Osteocyte (in vitro differentiated cells): ENCODE measurements around the gene KRT14. TPM values are rescaled to one million over a fixed set of nuclear protein-coding genes. Genes with fewer than 3 reads are reported as not detected.

Experiments used
- DNase-seq: peaks from one replicate; pipeline ENCODE4 v3.0.0; 2021; ENCODE audit warnings: mixed read lengths; ENCODE audit not compliant: unreplicated experiment; ENCODE audit errors: extremely low spot score
- H3K27ac Mint-ChIP-seq: one replicate; pipeline ENCODE4 v1.8.0; 2021; ENCODE audit warnings: mild to moderate bottlenecking, mixed read lengths; ENCODE audit not compliant: unreplicated experiment
- H3K27me3 Mint-ChIP-seq: one replicate; pipeline ENCODE4 v1.8.0; 2021; ENCODE audit warnings: mixed read lengths; ENCODE audit not compliant: unreplicated experiment
- H3K36me3 Mint-ChIP-seq: one replicate; pipeline ENCODE4 v1.8.0; 2021; ENCODE audit warnings: mixed read lengths; ENCODE audit not compliant: unreplicated experiment
- H3K4me1 Mint-ChIP-seq: one replicate; pipeline ENCODE4 v1.8.0; 2021; ENCODE audit warnings: mixed read lengths; ENCODE audit not compliant: unreplicated experiment
- H3K4me3 Mint-ChIP-seq: one replicate; pipeline ENCODE4 v1.8.0; 2021; ENCODE audit warnings: mild to moderate bottlenecking, moderate library complexity, mixed read lengths; ENCODE audit not compliant: unreplicated experiment
- H3K9me3 Mint-ChIP-seq: one replicate; pipeline ENCODE4 v1.8.0; 2021; ENCODE audit warnings: mixed read lengths; ENCODE audit not compliant: unreplicated experiment
- CTCF ChIP-seq: fragments of 200-600 bp; sonication (generic); IDR thresholded peaks from 2 replicates; pipeline ENCODE4 v1.5.0; 2021; ENCODE audit warnings: antibody characterized with exemption, mild to moderate bottlenecking, moderate library complexity
- total RNA-seq: library from RNA; stranded (reverse); gene quantifications from 2 replicates; pipeline ENCODE4 v1.2.1, GENCODE V29; 2021

The KRT14 gene
- total RNA-seq, 1 donor from 2014 or later: not detected

DNA sequence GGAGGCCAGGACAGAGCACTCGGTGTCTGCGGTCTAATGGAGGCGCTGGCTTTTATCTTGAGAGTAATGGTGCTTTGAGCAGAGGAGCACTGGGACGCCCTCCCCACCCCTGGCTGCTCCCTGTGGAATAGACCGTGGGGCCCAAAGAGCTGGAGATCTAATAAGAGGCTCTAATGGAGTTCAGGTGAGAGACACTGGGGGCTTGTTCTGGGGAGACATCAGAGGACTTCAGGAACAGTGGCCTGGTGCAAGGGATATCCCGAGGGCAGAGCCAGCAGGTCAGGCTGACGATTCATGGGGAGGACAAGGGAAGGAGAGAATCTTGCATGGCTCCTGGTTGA, 49.1 kb downstream of the KRT14 start:
- H3K9me3 Mint-ChIP-seq: no peaks in the 10 kb centered on the region
- DNase-seq: no peak
- peaks cover 7% of the 10 kb centered on the region for H3K27me3 Mint-ChIP-seq
- H3K36me3 Mint-ChIP-seq: no peaks in the 10 kb centered on the region
- no peak for TF ChIP-seq CTCF
- no peak overlapping the region for H3K27ac Mint-ChIP-seq
- H3K4me3 Mint-ChIP-seq: no peak overlapping the region
- H3K4me1 Mint-ChIP-seq: peaks cover 7% of the 10 kb centered on the region

DNA sequence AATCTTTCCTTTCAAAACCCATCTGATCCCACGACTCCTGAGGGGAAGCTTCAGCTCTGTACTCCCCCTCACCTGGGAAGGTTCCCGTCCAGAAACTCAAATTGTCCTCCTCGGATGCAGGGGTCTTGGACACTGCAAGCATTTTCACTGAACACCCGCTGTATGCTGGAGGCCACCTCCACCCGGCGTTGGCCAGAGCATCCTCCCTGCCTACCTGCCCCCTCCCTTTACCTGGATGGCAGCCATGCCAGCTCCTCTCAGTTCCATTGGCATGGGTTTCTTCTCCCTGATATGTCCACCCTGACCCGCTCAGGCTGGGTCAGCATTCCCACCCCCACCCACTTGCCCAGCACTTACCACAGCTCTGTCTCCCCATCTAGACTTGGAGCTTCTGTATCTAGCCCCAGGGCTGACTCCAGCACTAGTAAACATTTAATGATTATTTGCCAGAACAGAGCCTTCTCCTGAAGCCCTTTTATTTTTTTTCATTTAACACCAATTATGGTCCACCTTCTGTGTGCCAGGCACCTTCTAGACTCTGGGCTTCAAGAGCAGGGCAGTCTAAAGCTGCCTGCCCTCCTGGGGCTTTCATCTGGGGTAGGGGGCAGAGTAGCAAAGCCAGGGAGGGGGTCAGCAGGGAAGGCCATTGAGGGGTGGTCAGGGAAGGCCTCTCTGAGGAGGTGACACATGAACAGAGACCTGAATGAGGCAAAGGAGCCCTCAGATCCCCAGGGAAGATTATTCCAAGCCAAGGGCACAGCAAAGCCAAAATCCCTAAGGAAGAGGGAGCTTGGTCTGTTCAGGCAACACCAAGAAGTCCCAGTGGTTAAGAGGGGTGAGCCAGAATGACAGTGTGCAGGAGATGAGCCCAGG, 49.7 kb downstream of the KRT14 start:
- Mint-ChIP-seq H3K27me3 (peaks cover 8% of the 10 kb centered on the region), H3K9me3 (no peaks in the 10 kb centered on the region), H3K27ac (no peak overlapping the region), H3K4me3 (no peak overlapping the region), H3K4me1 (peaks cover 7% of the 10 kb centered on the region), H3K36me3 (no peaks in the 10 kb centered on the region)
- TF ChIP-seq CTCF: no peak
- no peak for DNase-seq

GRCh38 chr17:41535764-41536481, 50.8 kb downstream of the KRT14 start:
- H3K27ac Mint-ChIP-seq: no peak overlapping the region
- no peak for DNase-seq
- no peak overlapping the region for H3K4me3 Mint-ChIP-seq
- H3K4me1 Mint-ChIP-seq: peaks cover 7% of the 10 kb centered on the region
- no peaks in the 10 kb centered on the region for H3K9me3 Mint-ChIP-seq
- H3K27me3 Mint-ChIP-seq: peaks cover 10% of the 10 kb centered on the region
- no peaks in the 10 kb centered on the region for H3K36me3 Mint-ChIP-seq
- no peak for TF ChIP-seq CTCF

DNA sequence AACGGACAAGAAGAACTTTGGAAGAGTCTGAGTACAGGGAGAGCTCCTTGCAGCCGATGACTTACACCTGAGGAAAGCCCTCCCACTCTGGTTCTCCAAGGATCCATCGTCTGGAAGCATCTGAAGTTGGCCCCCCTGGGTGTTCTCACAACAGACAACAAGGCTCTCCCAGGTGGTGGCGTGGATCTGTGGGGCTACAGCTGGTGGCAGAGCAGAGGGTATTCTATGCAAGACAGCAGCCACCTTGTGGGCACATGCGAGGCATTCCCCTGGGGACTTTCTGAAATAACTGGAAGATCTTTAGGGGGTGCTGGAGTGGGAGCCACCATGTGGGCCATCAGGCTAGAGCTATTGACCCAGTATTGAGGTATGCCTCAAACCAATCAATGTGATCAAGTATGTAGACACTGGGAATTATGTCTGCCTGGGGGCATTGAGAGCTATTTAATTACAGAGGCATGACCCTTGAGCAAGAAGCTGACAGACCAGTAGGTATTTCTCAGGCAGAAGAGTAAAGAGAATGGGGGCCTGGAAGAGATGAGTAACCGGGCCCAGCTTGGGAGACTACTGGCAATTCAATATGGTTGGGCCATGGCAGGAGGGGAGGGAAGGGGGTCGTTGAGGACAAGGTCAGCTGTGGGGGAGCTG, 51.7 kb downstream of the KRT14 start:
- Mint-ChIP-seq H3K36me3 (no peaks in the 10 kb centered on the region), H3K4me3 (no peak overlapping the region), H3K27me3 (peaks cover 10% of the 10 kb centered on the region), H3K27ac (no peak overlapping the region), H3K9me3 (no peaks in the 10 kb centered on the region), H3K4me1 (peaks cover 7% of the 10 kb centered on the region)
- DNase-seq: no peak
- TF ChIP-seq CTCF: no peak

DNA sequence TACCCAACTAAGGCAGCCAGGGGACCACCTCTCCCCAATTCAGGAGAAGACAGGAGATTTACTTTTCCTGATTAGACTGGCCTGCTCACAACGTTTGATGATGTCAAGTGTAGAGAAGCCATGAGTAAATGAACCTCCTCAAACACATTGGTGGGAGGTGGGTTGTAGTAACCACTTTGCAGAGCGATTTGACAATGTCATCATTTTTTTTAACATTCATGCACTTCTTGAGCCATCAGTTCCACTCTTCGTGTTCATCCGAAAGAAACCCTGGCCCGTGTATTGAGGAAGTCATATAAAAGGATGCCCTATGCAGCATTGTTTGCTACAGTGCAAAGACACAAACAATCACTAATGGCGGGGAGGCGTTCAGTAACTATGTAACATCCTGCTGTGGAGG, 53.1 kb downstream of the KRT14 start:
- Mint-ChIP-seq H3K9me3 (no peaks in the 10 kb centered on the region), H3K27ac (no peak overlapping the region), H3K27me3 (peaks cover 20% of the 10 kb centered on the region), H3K4me3 (no peak overlapping the region), H3K36me3 (no peaks in the 10 kb centered on the region), H3K4me1 (peaks cover 3% of the 10 kb centered on the region)
- TF ChIP-seq CTCF: no peak
- DNase-seq: no peak
